IPS-18c (cell line): ENCODE data around the gene DISP2.

ENCODE experiments used
- H3K4me3 ChIP-seq: 2 replicates; pipeline ENCODE4 v1.7.0; 2013; ENCODE audit warnings: low read depth, mild to moderate bottlenecking, low read length, moderate library complexity; ENCODE audit not compliant: insufficient read depth
- H3K9me3 ChIP-seq: one replicate; pipeline ENCODE4 v1.6.1; 2013; ENCODE audit warnings: mild to moderate bottlenecking, low read length, moderate library complexity; ENCODE audit not compliant: control insufficient read depth, insufficient read depth

The DISP2 gene

DNA sequence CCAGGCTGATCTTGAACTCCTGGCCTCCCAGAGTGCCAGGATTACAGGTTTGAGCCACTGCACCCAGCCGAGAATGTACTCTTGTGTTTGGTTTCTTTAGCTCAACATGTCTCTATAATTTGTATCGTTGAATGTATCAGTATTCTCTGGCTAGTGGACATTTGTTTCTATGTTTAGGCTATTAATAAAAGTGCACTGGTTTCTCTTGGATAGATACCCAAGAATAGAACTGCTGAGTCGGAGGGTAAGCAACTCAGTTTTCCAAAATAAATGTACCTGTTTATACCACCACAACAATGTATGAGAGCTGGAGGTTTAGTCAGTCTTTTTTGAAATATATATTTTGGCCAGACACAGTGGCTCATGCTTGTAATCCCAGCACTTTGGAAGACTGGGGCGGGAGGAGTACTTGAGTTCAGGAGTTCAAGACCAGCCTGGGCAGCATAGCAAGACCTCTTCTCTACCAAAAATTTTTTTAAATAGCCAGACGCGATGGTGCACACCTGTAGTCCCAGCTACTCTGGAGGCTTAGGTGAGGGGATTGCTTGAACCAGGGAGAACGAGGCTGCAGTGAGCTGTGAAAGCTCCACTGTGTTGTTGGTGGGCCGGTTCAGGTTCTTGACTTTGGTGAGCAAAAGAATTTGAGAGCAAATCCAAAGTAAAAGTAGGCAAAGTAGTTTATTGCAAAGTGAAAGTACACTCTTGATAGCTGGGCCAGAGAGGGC, 39.8 kb downstream of the DISP2 start:
- Histone ChIP-seq H3K9me3 (no peaks in the 10 kb centered on the region), H3K4me3 (no peak overlapping the region)

- Histone ChIP-seq H3K4me3 (no peak overlapping the region), H3K9me3 (no peaks in the 10 kb centered on the region)
These were observed 40.4 kb downstream of the DISP2 start for GRCh38 chr15:40398413-40398873.

GRCh38 chr15:40399370-40399769, 41.4 kb downstream of the DISP2 start:
- no peak overlapping the region for H3K4me3 ChIP-seq
- H3K9me3 ChIP-seq = no peaks in the 10 kb centered on the region

DNA sequence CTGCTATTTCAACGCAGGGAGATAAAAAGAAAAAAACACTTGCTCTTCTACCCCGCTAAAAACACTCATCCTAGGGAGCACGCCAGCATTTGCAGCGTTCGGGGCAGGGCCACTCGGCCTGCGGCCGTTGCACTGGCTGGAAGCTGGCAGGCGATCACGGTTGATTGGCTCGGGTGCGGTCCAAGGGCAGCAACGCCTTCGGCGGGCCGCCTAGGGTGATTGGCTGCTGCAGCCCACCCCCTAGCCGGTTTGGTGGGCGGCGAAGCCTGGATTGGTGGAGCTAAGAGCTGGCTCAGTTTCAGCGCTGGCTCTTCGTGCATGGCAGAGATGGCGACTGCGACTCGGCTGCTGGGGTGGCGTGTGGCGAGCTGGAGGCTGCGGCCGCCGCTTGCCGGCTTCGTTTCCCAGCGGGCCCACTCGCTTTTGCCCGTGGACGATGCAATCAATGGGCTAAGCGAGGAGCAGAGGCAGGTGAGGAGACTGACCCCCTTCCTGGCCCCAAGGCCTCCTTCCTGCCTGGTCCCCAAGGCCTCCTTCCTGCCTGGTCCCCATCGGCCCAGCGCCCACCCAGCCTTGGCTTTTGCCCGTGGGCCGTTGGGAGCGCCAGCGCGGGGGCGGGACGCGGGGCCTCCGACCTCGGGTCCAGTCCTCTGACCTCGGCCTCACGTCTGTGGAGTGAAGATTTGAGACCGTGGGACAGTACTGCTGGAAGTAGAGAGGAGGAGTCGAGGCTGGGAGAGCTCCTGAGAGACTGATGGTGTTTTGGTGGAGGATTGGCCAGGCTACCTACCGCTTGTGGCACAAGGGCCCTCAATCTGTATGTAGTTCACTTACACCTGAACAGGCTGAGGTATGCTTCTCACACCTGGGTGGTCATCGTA, 47.7 kb downstream of the DISP2 start, which contains the start of gene IVD:
TSS of gene IVD (plus strand) at position 295 of the 881 bp plus-strand sequence. CDS start at position 328, 33 bp downstream.
- H3K4me3 ChIP-seq = peak within 1 kb of the TSS; percentile 88
- H3K9me3 ChIP-seq = no peaks in the 10 kb centered on the region

DNA sequence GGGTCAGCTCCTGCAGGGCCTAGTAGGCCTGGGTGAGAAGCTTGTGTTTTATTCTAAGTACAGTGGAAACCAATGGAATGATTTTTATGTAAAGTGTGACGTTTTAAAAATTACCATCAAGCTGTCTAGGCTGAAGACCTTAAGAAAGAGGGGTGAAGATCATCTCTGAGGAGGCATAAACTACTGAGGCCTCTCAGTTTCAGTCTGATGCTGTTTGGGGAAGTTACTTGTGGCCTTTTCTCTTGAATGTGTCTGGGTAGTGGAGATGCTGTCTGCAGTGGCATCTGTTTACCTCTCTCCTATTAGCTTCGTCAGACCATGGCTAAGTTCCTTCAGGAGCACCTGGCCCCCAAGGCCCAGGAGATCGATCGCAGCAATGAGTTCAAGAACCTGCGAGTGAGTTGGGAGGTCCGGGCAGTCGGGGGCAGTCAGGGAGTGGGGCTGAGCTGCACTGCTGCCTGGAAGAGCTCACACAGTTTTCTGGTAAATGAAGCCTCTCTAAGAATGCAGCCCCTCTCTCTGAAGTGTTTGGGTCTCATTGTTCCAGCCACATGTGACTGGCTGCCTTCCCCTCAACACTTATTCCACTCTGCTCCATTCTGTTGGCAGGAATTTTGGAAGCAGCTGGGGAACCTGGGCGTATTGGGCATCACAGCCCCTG, 49.4 kb downstream of the DISP2 start:
- H3K4me3 ChIP-seq = no peak overlapping the region; the same call in 1 of the 2 replicates
- H3K9me3 ChIP-seq = no peaks in the 10 kb centered on the region

- no peaks in the 10 kb centered on the region for H3K9me3 ChIP-seq
- H3K4me3 ChIP-seq = no peak overlapping the region
These were observed 51.3 kb downstream of the DISP2 start for GRCh38 chr15:40409366-40409765.

DNA sequence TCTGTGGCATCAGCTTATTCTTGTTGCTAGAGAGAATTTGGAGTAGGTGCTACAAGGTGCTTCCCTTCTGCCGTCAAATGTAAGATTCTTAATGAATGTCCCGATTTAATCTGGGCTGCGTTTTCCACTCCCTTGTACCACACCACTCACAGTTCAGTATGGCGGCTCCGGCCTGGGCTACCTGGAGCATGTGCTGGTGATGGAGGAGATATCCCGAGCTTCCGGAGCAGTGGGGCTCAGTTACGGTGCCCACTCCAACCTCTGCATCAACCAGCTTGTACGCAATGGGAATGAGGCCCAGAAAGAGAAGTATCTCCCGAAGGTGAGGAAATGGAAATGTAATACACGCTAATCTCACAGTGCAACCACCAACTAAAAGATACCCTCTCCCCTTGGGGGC, 52.5 kb downstream of the DISP2 start:
- no peak overlapping the region for H3K4me3 ChIP-seq

GRCh38 chr15:40412095-40412759, 54.2 kb downstream of the DISP2 start:
- no peaks in the 10 kb centered on the region for H3K9me3 ChIP-seq

More for the DNA sequence above, 52.5 kb downstream of the DISP2 start:
- no peaks in the 10 kb centered on the region for H3K9me3 ChIP-seq

DNA sequence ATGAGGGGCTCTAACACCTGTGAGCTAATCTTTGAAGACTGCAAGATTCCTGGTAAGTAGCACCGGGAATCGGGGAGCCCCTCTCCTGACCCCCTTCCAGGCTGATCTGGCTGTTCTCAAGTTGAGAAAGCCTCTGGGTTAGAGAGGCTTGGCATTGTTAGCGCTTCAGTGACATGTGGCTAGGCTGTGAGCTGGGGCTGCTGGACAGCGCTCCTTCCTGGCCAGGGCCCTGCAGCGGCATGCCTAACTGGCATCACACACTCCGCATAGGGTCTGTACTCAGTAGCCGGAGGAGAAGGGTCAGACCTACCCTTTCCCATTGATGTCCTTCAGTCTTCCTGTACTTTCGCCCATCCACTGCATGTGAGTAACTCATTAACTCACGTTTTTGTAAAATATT, 55.0 kb downstream of the DISP2 start:
- H3K9me3 ChIP-seq = no peaks in the 10 kb centered on the region
- H3K4me3 ChIP-seq = no peak overlapping the region

More at GRCh38 chr15:40412095-40412759, 54.2 kb downstream of the DISP2 start:
- H3K4me3 ChIP-seq = no peak overlapping the region

DNA sequence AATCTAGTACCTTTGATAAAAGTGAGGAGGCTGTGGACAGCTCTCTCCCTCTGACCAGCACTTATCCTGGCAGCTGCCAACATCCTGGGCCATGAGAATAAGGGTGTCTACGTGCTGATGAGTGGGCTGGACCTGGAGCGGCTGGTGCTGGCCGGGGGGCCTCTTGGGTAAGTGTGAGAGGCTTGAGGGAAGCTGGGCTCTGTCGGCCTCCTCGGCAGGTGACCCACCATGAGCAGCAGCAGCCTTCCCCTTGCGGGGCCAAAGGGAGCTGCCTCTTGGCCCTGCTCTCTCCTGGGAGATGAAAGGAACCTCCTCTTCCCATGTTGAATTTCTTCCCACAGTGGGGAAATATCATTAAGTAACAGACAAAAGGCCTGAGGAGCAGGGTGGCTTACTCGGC, 56.8 kb downstream of the DISP2 start:
- Histone ChIP-seq H3K4me3 (no peak overlapping the region), H3K9me3 (no peaks in the 10 kb centered on the region)

DNA sequence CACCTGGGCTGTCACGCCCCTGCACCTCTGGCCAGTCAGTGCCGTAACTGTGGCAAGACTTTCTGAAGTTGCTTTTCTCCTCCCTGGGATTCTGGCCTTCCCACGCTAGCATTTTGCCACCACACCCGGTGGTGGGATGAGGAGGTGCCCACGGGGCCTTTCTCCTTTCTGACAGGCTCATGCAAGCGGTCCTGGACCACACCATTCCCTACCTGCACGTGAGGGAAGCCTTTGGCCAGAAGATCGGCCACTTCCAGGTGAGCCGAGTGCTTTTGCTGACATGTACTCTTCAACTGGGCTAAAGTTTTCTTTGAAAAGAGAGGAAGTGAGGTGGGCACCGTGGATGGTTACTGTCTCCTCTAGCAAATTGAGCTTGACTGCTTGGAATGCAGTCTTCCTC, 57.2 kb downstream of the DISP2 start:
- Histone ChIP-seq H3K9me3 (no peaks in the 10 kb centered on the region), H3K4me3 (no peak overlapping the region)

DNA sequence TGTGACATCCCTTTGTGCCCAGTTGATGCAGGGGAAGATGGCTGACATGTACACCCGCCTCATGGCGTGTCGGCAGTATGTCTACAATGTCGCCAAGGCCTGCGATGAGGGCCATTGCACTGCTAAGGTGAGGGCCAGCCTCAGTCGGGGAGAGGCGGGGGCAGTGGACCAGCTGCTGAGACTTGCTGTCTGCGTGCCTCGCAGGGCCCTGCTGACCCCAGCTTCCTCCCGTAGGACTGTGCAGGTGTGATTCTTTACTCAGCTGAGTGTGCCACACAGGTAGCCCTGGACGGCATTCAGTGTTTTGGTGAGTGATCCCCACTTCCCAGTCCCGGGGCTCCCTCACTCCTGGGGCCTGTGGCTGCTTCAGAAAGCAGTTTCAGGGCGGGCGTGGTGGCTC, 58.0 kb downstream of the DISP2 start:
- Histone ChIP-seq H3K4me3 (no peak overlapping the region), H3K9me3 (no peaks in the 10 kb centered on the region)

DNA sequence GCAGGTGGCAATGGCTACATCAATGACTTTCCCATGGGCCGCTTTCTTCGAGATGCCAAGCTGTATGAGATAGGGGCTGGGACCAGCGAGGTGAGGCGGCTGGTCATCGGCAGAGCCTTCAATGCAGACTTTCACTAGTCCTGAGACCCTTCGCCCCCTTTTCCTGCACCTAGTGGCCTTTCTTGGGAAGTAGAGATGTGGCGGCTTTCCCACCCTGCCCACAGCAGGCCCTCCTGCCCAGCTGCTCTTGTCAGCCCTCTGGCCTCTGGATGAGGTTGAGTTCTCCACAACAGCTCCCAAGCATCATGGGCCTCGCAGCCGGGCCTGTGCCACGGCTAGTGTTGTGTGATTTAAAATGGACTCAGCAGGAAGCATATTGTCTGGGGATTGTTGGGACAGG, 60.1 kb downstream of the DISP2 start:
- H3K4me3 ChIP-seq = no peak overlapping the region
- no peaks in the 10 kb centered on the region for H3K9me3 ChIP-seq

GRCh38 chr15:40420071-40420713, 62.2 kb downstream of the DISP2 start:
- H3K9me3 ChIP-seq = no peaks in the 10 kb centered on the region
- H3K4me3 ChIP-seq = no peak overlapping the region

- Histone ChIP-seq H3K4me3 (no peak overlapping the region), H3K9me3 (no peaks in the 10 kb centered on the region)
These were observed 62.8 kb downstream of the DISP2 start for GRCh38 chr15:40420793-40421192.

DNA sequence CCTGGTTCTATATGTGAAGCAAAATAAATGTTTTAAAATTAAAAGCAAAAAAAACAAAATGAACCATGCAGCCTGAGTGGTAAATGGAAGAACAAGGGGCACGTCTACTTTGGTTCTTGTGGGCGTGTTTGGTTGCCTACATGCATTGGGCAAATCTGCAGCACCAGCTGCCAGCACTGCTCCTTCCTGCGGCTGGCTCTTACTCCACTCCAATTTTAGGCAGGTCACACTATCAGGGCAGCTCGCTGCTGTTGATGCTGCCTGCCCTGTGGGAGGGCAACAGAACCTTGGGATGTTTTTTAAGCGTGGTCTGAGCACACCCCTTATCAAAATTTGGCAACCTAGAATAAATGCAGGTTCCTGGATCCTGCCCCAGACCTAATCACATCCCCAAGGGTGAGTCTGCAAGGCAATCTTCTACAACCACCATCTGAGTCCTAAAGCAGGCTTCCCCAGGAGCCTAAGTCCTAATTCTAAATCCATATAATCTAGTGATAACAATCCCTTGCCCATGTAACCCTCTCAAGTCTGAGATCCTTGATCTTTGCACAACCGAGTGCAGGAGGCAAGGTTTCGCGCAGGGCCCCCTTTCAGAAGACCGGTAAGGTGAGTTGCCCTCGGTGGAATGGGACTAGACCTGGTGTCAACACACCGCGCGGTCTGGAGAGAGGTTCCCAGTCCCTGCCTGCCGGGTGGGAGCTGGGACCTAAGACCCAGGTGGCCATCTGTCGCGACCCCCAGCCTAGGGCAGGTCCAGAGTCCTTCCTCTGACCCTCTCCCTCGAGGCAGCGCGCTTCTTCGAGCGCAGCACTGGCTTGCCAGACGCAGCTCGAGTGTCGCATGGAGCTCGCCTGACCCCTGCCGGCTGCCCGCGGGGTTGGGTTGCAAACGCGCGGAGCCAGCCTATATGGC, 63.5 kb downstream of the DISP2 start:
- no peaks in the 10 kb centered on the region for H3K9me3 ChIP-seq
- H3K4me3 ChIP-seq = peak overlapping the region; percentile 29; the same call in 1 of the 2 replicates
